GM12892 (cell line): ENCODE data around the gene CBARP.

Source experiments
- POLR2A ChIP-seq: IDR thresholded peaks from 2 replicates; pipeline ENCODE4 v1.6.1; 2011; ENCODE audit warnings: low read depth, low read length, control low read depth
- POLR2AphosphoS5 ChIP-seq: IDR thresholded peaks from 2 replicates; pipeline ENCODE4 v1.6.1; 2011; ENCODE audit warnings: low read depth, low read length, control low read depth
- TAF1 ChIP-seq: IDR thresholded peaks from 2 replicates; pipeline ENCODE4 v1.6.1; 2011; ENCODE audit warnings: low read depth, mild to moderate bottlenecking, control low read depth, low read length, borderline replicate concordance

- TF ChIP-seq POLR2A (no peak), TAF1 (no peak), POLR2AphosphoS5 (no peak)
These were observed 662 bp downstream of the CBARP start for GRCh38 chr19:1237027-1237659.
